SK-N-SH (cell line): ENCODE results near the gene ALDH5A1. TPM values are rescaled to one million over a fixed set of nuclear protein-coding genes. Genes with fewer than 3 reads are reported as not detected.

ENCODE experiments used
- CTCF ChIA-PET: fragments of 300-600, 350-600 bp; formaldehyde crosslinking; extraction: SDS; loops from one replicate; lab custom pipeline; 2021; lab: Yijun Ruan, JAX
- POLR2A ChIA-PET: fragments of 350-600 bp; sonication (Branson Sonifier 250); formaldehyde crosslinking; extraction: SDS; loops from one replicate; lab custom pipeline; 2020; ENCODE audit warnings: antibody characterized with exemption, inconsistent platforms; lab: Yijun Ruan, JAX
- DNase-seq: peaks from one replicate; pipeline ENCODE4 v3.0.0; 2012
- H2AFZ ChIP-seq: fragments of 200-600 bp; sonication (generic); 2 replicates; pipeline ENCODE4 v1.8.1; 2016; ENCODE audit warnings: antibody characterized with exemption, mild to moderate bottlenecking, low read depth
- H3F3A ChIP-seq: fragments of 200-600 bp; sonication (generic); replicated peaks from 2 replicates; pipeline ENCODE3; 2016; ENCODE audit warnings: antibody characterized with exemption, mild to moderate bottlenecking; ENCODE audit not compliant: insufficient read depth
- H3K27ac ChIP-seq, 2 experiments: fragments of 200-500 bp in 1 of 2; fragments of 200-600 bp in 1 of 2; sonication (Bioruptor generic) in 1 of 2; sonication (generic), shearing (Covaris generic) in 1 of 2; 2 replicates each; pipeline versions ENCODE4 v1.5.1 to v1.6.1; 2014 to 2016; ENCODE audit warnings: low read depth in 2 of 2, inconsistent platforms in 1 of 2, low read length in 1 of 2, mild to moderate bottlenecking in 1 of 2, mixed read lengths in 1 of 2
- H3K27me3 ChIP-seq: fragments of 200-600 bp; sonication (generic), shearing (Covaris generic); 2 replicates; pipeline ENCODE4 v1.6.1; 2016; ENCODE audit warnings: mixed run types; ENCODE audit not compliant: insufficient read depth
- H3K36me3 ChIP-seq, 2 experiments: fragments of 200-500 bp in 1 of 2; fragments of 200-600 bp in 1 of 2; sonication (Bioruptor generic) in 1 of 2; sonication (generic) in 1 of 2; replicated peaks in 1 of 2; 2 replicates each; pipeline versions ENCODE3 to v1.5.1; 2014 to 2016; ENCODE audit warnings: low read length in 1 of 2, mild to moderate bottlenecking in 1 of 2; ENCODE audit not compliant: insufficient read depth in 2 of 2, control insufficient read depth in 1 of 2
- H3K4me1 ChIP-seq, 2 experiments: fragments of 200-500 bp in 1 of 2; fragments of 200-600 bp in 1 of 2; sonication (Bioruptor generic) in 1 of 2; sonication (generic), shearing (Covaris generic) in 1 of 2; 2 replicates each; pipeline versions ENCODE4 v1.5.1 to v1.6.1; 2014 to 2016; ENCODE audit warnings: low read depth in 1 of 2, low read length in 1 of 2, mixed run types in 1 of 2; ENCODE audit not compliant: insufficient read depth in 2 of 2, control insufficient read depth in 1 of 2
- H3K4me2 ChIP-seq: fragments of 200-600 bp; sonication (generic), shearing (Covaris generic); 2 replicates; pipeline ENCODE4 v1.6.1; 2017; ENCODE audit warnings: mixed run types
- H3K4me3 ChIP-seq, 2 experiments: fragments of 200-500 bp in 1 of 2; fragments of 200-600 bp in 1 of 2; sonication (Bioruptor generic) in 1 of 2; sonication (generic), shearing (Covaris generic) in 1 of 2; 2 replicates each; pipeline versions ENCODE4 v1.5.1 to v1.8.1; 2014 to 2016; ENCODE audit warnings: low read depth in 2 of 2, inconsistent platforms in 1 of 2, low read length in 1 of 2, mild to moderate bottlenecking in 1 of 2, mixed read lengths in 1 of 2, moderate library complexity in 1 of 2
- H3K79me2 ChIP-seq: fragments of 200-600 bp; sonication (generic); 2 replicates; pipeline ENCODE4 v1.8.1; 2017; ENCODE audit warnings: mild to moderate bottlenecking; ENCODE audit not compliant: insufficient read depth
- H3K9ac ChIP-seq: fragments of 200-600 bp; sonication (generic); 2 replicates; pipeline ENCODE4 v1.6.1; 2017; ENCODE audit warnings: mixed run types
- H3K9me2 ChIP-seq: fragments of 200-600 bp; sonication (generic); 2 replicates; pipeline ENCODE4 v1.6.1; 2017; ENCODE audit warnings: mixed run types
- H3K9me3 ChIP-seq: fragments of 200-600 bp; sonication (generic); 2 replicates; pipeline ENCODE4 v1.6.1; 2017; ENCODE audit warnings: mixed run types, mild to moderate bottlenecking, moderate library complexity
- H4K20me1 ChIP-seq: fragments of 200-600 bp; sonication (generic); 2 replicates; pipeline ENCODE4 v1.6.1; 2017; ENCODE audit warnings: mild to moderate bottlenecking, mixed run types; ENCODE audit not compliant: insufficient read depth
- CHD2 ChIP-seq: fragments of 150-350 bp; IDR thresholded peaks from 2 replicates; pipeline ENCODE4 v1.6.1; 2018; ENCODE audit warnings: low read length; ENCODE audit not compliant: partially characterized antibody
- ELF1 ChIP-seq: IDR thresholded peaks from 2 replicates; pipeline ENCODE4 v1.4.0; 2012
- EZH2phosphoT487 ChIP-seq: fragments of 200-600 bp; sonication (generic); IDR thresholded peaks from 2 replicates; pipeline ENCODE4 v1.6.1; 2017; ENCODE audit warnings: low read depth, mixed run types, mild to moderate bottlenecking, antibody characterized with exemption, moderate library complexity, borderline replicate concordance
- FOSL2 ChIP-seq: IDR thresholded peaks from 2 replicates; pipeline ENCODE4 v1.4.0; 2012; ENCODE audit warnings: low read depth, mild to moderate bottlenecking, moderate library complexity, borderline replicate concordance
- GATA2 ChIP-seq: sonication (generic); formaldehyde crosslinking; IDR thresholded peaks from 2 replicates; pipeline ENCODE4 v1.5.0; 2020; ENCODE audit warnings: mild to moderate bottlenecking, missing genetic modification reagents
- IRF3 ChIP-seq: fragments of 150-350 bp; IDR thresholded peaks from 2 replicates; pipeline ENCODE4 v1.6.1; 2016; ENCODE audit warnings: mild to moderate bottlenecking, low read depth, low read length
- JUND ChIP-seq: IDR thresholded peaks from 2 replicates; pipeline ENCODE4 v1.4.0; 2012
- MAX ChIP-seq: IDR thresholded peaks from 2 replicates; pipeline ENCODE4 v1.4.0; 2012; ENCODE audit warnings: low read depth
- MXI1 ChIP-seq: IDR thresholded peaks from 2 replicates; pipeline ENCODE4 v1.6.1; 2012; ENCODE audit warnings: mild to moderate bottlenecking, low read depth, low read length, improper control_type of control experiment
- NFIC ChIP-seq: IDR thresholded peaks from 2 replicates; pipeline ENCODE4 v1.4.0; 2012; ENCODE audit warnings: borderline replicate concordance
- NRF1 ChIP-seq: IDR thresholded peaks from 2 replicates; pipeline ENCODE4 v1.6.1; 2012; ENCODE audit warnings: low read depth, mild to moderate bottlenecking, low read length
- PBX3 ChIP-seq: IDR thresholded peaks from 2 replicates; pipeline ENCODE4; 2012
- RAD21 ChIP-seq: IDR thresholded peaks from 2 replicates; pipeline ENCODE4 v1.6.1; 2012; ENCODE audit warnings: mild to moderate bottlenecking, low read length
- RFX5 ChIP-seq: IDR thresholded peaks from 2 replicates; pipeline ENCODE4 v1.6.1; 2012; ENCODE audit warnings: mild to moderate bottlenecking, improper control_type of control experiment, low read length
- RXRA ChIP-seq: IDR thresholded peaks from 2 replicates; pipeline ENCODE4 v1.4.0; 2012; ENCODE audit warnings: low read depth, mild to moderate bottlenecking, borderline replicate concordance
- SIN3A ChIP-seq: IDR thresholded peaks from 2 replicates; pipeline ENCODE4 v1.6.1; 2012; ENCODE audit warnings: low read depth, mild to moderate bottlenecking, low read length, moderate library complexity, borderline replicate concordance
- TEAD4 ChIP-seq: IDR thresholded peaks from 2 replicates; pipeline ENCODE4 v1.4.0; 2012; ENCODE audit warnings: mild to moderate bottlenecking, borderline replicate concordance; ENCODE audit not compliant: insufficient read depth
- USF1 ChIP-seq: IDR thresholded peaks from 2 replicates; pipeline ENCODE4 v1.4.0; 2012; ENCODE audit warnings: low read depth, borderline replicate concordance
- USF2 ChIP-seq: fragments of 150-350 bp; IDR thresholded peaks from 2 replicates; pipeline ENCODE4 v1.6.1; 2017; ENCODE audit warnings: antibody characterized with exemption, low read length, low read depth, borderline replicate concordance
- YY1 ChIP-seq: IDR thresholded peaks from 2 replicates; pipeline ENCODE4 v1.4.0; 2012; ENCODE audit warnings: low read depth, mild to moderate bottlenecking
- ZBTB33 ChIP-seq: IDR thresholded peaks from 2 replicates; pipeline ENCODE4 v1.4.0; 2012; ENCODE audit warnings: low read depth, borderline replicate concordance
- WGBS: methylation state at CpG from one replicate; pipeline ENCODE4 v1.1.6; 2017; ENCODE audit warnings: low lambda C conversion rate; 5-methylcytosine and 5-hydroxymethylcytosine counted together
- polyA plus RNA-seq, 3 experiments: library from polyadenylated mRNA; depleted of rRNA; stranded (reverse); fragments of >200 nt; gene quantifications; 2 replicates each; pipeline ENCODE4 v1.2.3, GENCODE V29; 2012

ALDH5A1 gene
- polyA plus RNA-seq, 1 of the 3 experiments (the other 2 are of a cell fraction), result 3.0 TPM

- no peak for TF ChIP-seq NRF1
- TF ChIP-seq ELF1, result no peak
- TF ChIP-seq MXI1, result no peak
- TF ChIP-seq ZBTB33, result no peak
- no peak for TF ChIP-seq CHD2
- TF ChIP-seq SIN3A, result no peak
- no peak for TF ChIP-seq PBX3
- TF ChIP-seq EZH2phosphoT487, result no peak
- no peak for TF ChIP-seq RXRA
- no peak for TF ChIP-seq USF2
- no peak for TF ChIP-seq TEAD4
- Histone ChIP-seq H3F3A (no peaks in the 10 kb centered on the region), H3K9me2 (no peaks in the 10 kb centered on the region), H3K36me3 (no peaks in the 10 kb centered on the region), H3K27ac (no peak overlapping the region), H3K27me3 (no peaks in the 10 kb centered on the region), H2AFZ (no peak overlapping the region), H3K4me2 (no peak overlapping the region), H3K79me2 (no peaks in the 10 kb centered on the region), H3K9ac (no peak overlapping the region), H3K4me1 (peaks cover 0 to 4% of the 10 kb centered on the region in 2 experiments; a peak in 1 of 4 replicates), H3K9me3 (no peaks in the 10 kb centered on the region), H3K4me3 (no peak overlapping the region), H4K20me1 (no peaks in the 10 kb centered on the region)
- no peak for DNase-seq
- ChIA-PET CTCF (interaction anchor here (1.1 kb wide), 2 partner anchors 91 to 207 kb away, joined by 3 read pairs; no protein-coding TSS in a partner anchor), POLR2A (no interaction called here)
- WGBS, result 96% methylated on average over 2 of the region's 2 CpGs
Observed at GRCh38 chr6:24489881-24490280, 4.9 kb upstream of the ALDH5A1 start.

- H3K4me1 ChIP-seq, result peaks cover 0 to 10% of the 10 kb centered on the region in 2 experiments; a peak in 1 of 4 replicates
- H3K27ac ChIP-seq, result no peak overlapping the region
- no peaks in the 10 kb centered on the region for H3F3A ChIP-seq
- CTCF ChIA-PET, result interaction anchor here (1.1 kb wide), 2 partner anchors 90 to 208 kb away, joined by 3 read pairs; no protein-coding TSS in a partner anchor
- no peaks in the 10 kb centered on the region for H3K9me2 ChIP-seq
- no peaks in the 10 kb centered on the region for H3K36me3 ChIP-seq
- H3K4me3 ChIP-seq, result no peak overlapping the region
- no peaks in the 10 kb centered on the region for H3K79me2 ChIP-seq
- WGBS, result 89% methylated on average over 4 of the region's 4 CpGs
- H4K20me1 ChIP-seq, result no peaks in the 10 kb centered on the region
- DNase-seq, result no peak
- POLR2A ChIA-PET, result no interaction called here
- no peaks in the 10 kb centered on the region for H3K9me3 ChIP-seq
- no peaks in the 10 kb centered on the region for H3K27me3 ChIP-seq
- H2AFZ ChIP-seq, result no peak overlapping the region
- no peak overlapping the region for H3K4me2 ChIP-seq
- H3K9ac ChIP-seq, result no peak overlapping the region
- TF ChIP-seq SIN3A, result no peak
- TF ChIP-seq USF1, result no peak
- TF ChIP-seq IRF3, result no peak
- TF ChIP-seq MAX, result no peak
- TF ChIP-seq GATA2 (CRISPR knock-in tag), result no peak
- TF ChIP-seq CHD2, result no peak
- no peak for TF ChIP-seq FOSL2
- TF ChIP-seq YY1, result no peak
- no peak for TF ChIP-seq RAD21
- TF ChIP-seq USF2, result no peak
- no peak for TF ChIP-seq RFX5
- TF ChIP-seq JUND, result no peak
- TF ChIP-seq NFIC, result no peak
Observed at GRCh38 chr6:24490948-24491347, 3.8 kb upstream of the ALDH5A1 start.
